Astrocyte (in vitro differentiated cells and primary cell): ENCODE results near the gene DOCK6. TPM values are rescaled to one million over a fixed set of nuclear protein-coding genes. Genes with fewer than 3 reads are reported as not detected.

ENCODE experiments used
- DNase-seq: peaks from one replicate; pipeline ENCODE4 v3.0.0-alpha.2; 2010; ENCODE audit warnings: low read depth
- FAIRE-seq: peaks from 2 replicates; lab custom pipeline; 2011; peaks lifted over from hg19 to GRCh38; lab: Jason Lieb, UNC
- H2AFZ ChIP-seq: 2 replicates; pipeline ENCODE4 v1.6.0; 2012; ENCODE audit warnings: low read depth, low read length, inconsistent platforms
- H3K27ac ChIP-seq: 2 replicates; pipeline ENCODE4 v1.5.1; 2011; ENCODE audit warnings: low read depth, low read length, inconsistent platforms
- H3K27me3 ChIP-seq: 2 replicates; pipeline ENCODE4 v1.6.0; 2011; ENCODE audit warnings: low read length, inconsistent platforms; ENCODE audit not compliant: insufficient read depth
- H3K36me3 ChIP-seq: 2 replicates; pipeline ENCODE4 v1.5.1; 2011; ENCODE audit warnings: low read length, inconsistent platforms; ENCODE audit not compliant: insufficient read depth
- H3K4me1 ChIP-seq: 2 replicates; pipeline ENCODE4 v1.5.1; 2011; ENCODE audit warnings: low read length, inconsistent platforms; ENCODE audit not compliant: insufficient read depth
- H3K4me2 ChIP-seq: 2 replicates; pipeline ENCODE4 v1.6.0; 2012; ENCODE audit warnings: low read length, inconsistent platforms
- H3K4me3 ChIP-seq: 2 replicates; pipeline ENCODE4 v1.5.1; 2011; ENCODE audit warnings: low read depth, mild to moderate bottlenecking, low read length, inconsistent platforms; ENCODE audit not compliant: insufficient read depth
- H3K79me2 ChIP-seq: 2 replicates; pipeline ENCODE4 v1.6.0; 2012; ENCODE audit warnings: mild to moderate bottlenecking, low read length, inconsistent platforms; ENCODE audit not compliant: insufficient read depth
- H3K9ac ChIP-seq: 2 replicates; pipeline ENCODE4 v1.6.0; 2012; ENCODE audit warnings: mild to moderate bottlenecking, low read length, inconsistent platforms
- H3K9me3 ChIP-seq: 2 replicates; pipeline ENCODE4 v1.5.1; 2012; ENCODE audit warnings: low read depth, mild to moderate bottlenecking, low read length, inconsistent platforms; ENCODE audit not compliant: insufficient read depth
- H4K20me1 ChIP-seq: 2 replicates; pipeline ENCODE4 v1.6.0; 2012; ENCODE audit warnings: low read length, inconsistent platforms; ENCODE audit not compliant: insufficient read depth
- H3K27ac Mint-ChIP-seq: one replicate; pipeline ENCODE4 v1.8.0; 2021; ENCODE audit warnings: mild to moderate bottlenecking, mixed read lengths; ENCODE audit not compliant: unreplicated experiment
- H3K27me3 Mint-ChIP-seq: one replicate; pipeline ENCODE4 v1.8.0; 2021; ENCODE audit warnings: low read depth, mixed read lengths; ENCODE audit not compliant: unreplicated experiment
- H3K36me3 Mint-ChIP-seq: one replicate; pipeline ENCODE4 v1.8.0; 2021; ENCODE audit warnings: low read depth, mixed read lengths; ENCODE audit not compliant: unreplicated experiment
- H3K4me1 Mint-ChIP-seq: one replicate; pipeline ENCODE4 v1.8.0; 2021; ENCODE audit warnings: low read depth, mixed read lengths; ENCODE audit not compliant: unreplicated experiment
- H3K4me3 Mint-ChIP-seq: one replicate; pipeline ENCODE4 v1.8.0; 2021; ENCODE audit warnings: mild to moderate bottlenecking, moderate library complexity, mixed read lengths; ENCODE audit not compliant: unreplicated experiment
- H3K9me3 Mint-ChIP-seq: one replicate; pipeline ENCODE4 v1.8.0; 2021; ENCODE audit warnings: mild to moderate bottlenecking, mixed read lengths; ENCODE audit not compliant: unreplicated experiment
- CTCF ChIP-seq: IDR thresholded peaks from 2 replicates; pipeline ENCODE4 v1.5.1; 2011; ENCODE audit warnings: low read depth, mild to moderate bottlenecking, inconsistent platforms, low read length, moderate library complexity; ENCODE audit not compliant: insufficient read depth
- EZH2 ChIP-seq: IDR thresholded peaks from 2 replicates; pipeline ENCODE4 v1.6.1; 2012; ENCODE audit warnings: mild to moderate bottlenecking, low read length, inconsistent platforms; ENCODE audit not compliant: insufficient read depth
- total RNA-seq: library from RNA; stranded (reverse); gene quantifications from 2 replicates; pipeline ENCODE4 v1.2.1, GENCODE V29; 2021

The DOCK6 gene
- total RNA-seq, 1 donor from 2014 or later: 38.3 TPM

DNA sequence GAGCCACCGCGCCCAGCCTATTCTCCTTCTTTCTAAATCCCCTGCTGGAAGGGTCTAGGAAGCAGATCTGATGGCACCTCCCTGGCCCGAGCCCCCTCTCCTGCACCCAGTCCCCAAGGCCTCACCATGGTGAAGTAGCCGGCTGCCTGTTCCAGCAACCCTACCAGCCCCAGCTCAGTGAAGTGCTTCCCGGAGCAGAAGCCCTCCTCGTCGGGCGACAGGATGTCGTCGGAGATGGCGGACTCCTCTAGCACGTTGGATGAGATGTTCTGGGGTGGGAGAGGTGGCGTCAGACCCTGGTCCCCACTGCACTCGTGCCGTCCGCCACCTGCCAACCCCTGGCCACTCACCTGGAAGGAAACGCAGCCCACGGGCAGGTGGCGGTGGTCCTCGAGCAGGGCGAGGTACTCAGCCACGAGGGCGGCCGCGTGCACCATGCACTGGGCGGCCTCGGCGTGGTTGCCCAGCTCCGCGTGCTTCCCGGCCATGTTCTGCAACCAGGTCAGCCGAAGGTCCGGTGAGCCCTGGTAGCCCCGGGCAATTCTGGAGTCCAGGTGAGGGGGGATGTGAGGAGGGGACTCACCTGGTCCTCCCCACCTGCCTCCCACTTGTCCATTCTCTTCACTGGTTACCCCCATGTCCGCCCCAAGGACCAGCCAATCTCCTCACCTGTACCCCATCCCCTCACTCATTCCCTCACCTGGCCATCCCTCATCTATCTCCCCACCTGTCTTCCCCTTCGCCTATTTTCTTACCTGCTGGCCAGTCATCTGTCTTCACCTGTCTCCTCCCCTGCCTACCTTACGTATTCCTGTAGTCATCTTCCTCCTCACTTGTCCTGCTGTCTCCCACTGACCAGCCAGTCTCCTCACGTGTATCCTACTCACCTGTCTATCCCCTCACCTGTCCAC lies 53.5 kb downstream of the DOCK6 start:
- Histone ChIP-seq H2AFZ (no peak overlapping the region), H3K9me3 (no peaks in the 10 kb centered on the region), H4K20me1 (peaks cover 20% of the 10 kb centered on the region), H3K27ac (no peak overlapping the region), H3K79me2 (no peaks in the 10 kb centered on the region), H3K4me1 (peaks cover 4% of the 10 kb centered on the region), H3K36me3 (no peaks in the 10 kb centered on the region), H3K9ac (no peak overlapping the region), H3K4me3 (no peak overlapping the region), H3K27me3 (no peaks in the 10 kb centered on the region), H3K4me2 (no peak overlapping the region)
- DNase-seq (no peak), FAIRE-seq (no peak)
- Mint-ChIP-seq H3K36me3 (peaks cover 11% of the 10 kb centered on the region), H3K27ac (no peak overlapping the region), H3K4me1 (peaks cover 4% of the 10 kb centered on the region), H3K27me3 (no peaks in the 10 kb centered on the region), H3K4me3 (no peak overlapping the region), H3K9me3 (no peaks in the 10 kb centered on the region)
- no peak for TF ChIP-seq EZH2
- no peak for TF ChIP-seq CTCF

- no peaks in the 10 kb centered on the region for H3K9me3 Mint-ChIP-seq
- Histone ChIP-seq H3K4me3 (no peak overlapping the region), H3K79me2 (no peaks in the 10 kb centered on the region), H3K27ac (no peak overlapping the region), H2AFZ (no peak overlapping the region), H3K9me3 (no peaks in the 10 kb centered on the region), H3K9ac (no peak overlapping the region), H3K4me2 (no peak overlapping the region), H3K4me1 (peaks cover 13% of the 10 kb centered on the region), H3K27me3 (no peaks in the 10 kb centered on the region), H3K36me3 (no peaks in the 10 kb centered on the region), H4K20me1 (peaks cover 18% of the 10 kb centered on the region)
- H3K27me3 Mint-ChIP-seq: no peaks in the 10 kb centered on the region
- H3K27ac Mint-ChIP-seq: no peak overlapping the region
- H3K4me1 Mint-ChIP-seq: peaks cover 6% of the 10 kb centered on the region
- no peak for DNase-seq
- H3K36me3 Mint-ChIP-seq: peaks cover 7% of the 10 kb centered on the region
- TF ChIP-seq CTCF (no peak), EZH2 (no peak)
- H3K4me3 Mint-ChIP-seq: no peak overlapping the region
- FAIRE-seq: no peak
Observed at GRCh38 chr19:11205939-11206570, 56.3 kb downstream of the DOCK6 start.
